ENCODE measurements around the gene CR1. TPM values are rescaled to one million over a fixed set of nuclear protein-coding genes. Genes with fewer than 3 reads are reported as not detected.
"Not testable (repeated sequence)": the region's sequence is repeated elsewhere in the genome, so short reads cannot be mapped to it uniquely, and the experiment has no call there.

Gene CR1
- not detected for polyA plus RNA-seq (2013, experiment 1 of 2; ENCODE audit: insufficient read length)
- 0.10 TPM for polyA plus RNA-seq (2013, experiment 2 of 2; ENCODE audit: insufficient read length)

GRCh38 chr1:207495801-207496792, at the start of gene CR1:
TSS of gene CR1 (plus strand) at chr1:207496157. CDS start at chr1:207496268, 111 bp downstream.
- no peak for DNase-seq

GRCh38 chr1:207453710-207454045, 42.3 kb upstream of the CR1 start:
- no peak for DNase-seq

GRCh38 chr1:207454046-207454964, 41.7 kb upstream of the CR1 start, which contains the start of gene CR2:
TSS of gene CR2 (plus strand) at chr1:207454328. CDS start at chr1:207454419, 91 bp downstream.
- no peak for DNase-seq

GRCh38 chr1:207455183-207455754, 40.7 kb upstream of the CR1 start:
- no peak for DNase-seq

GRCh38 chr1:207458414-207458813, 37.5 kb upstream of the CR1 start:
- DNase-seq: no peak

- no peak for DNase-seq
Observed at GRCh38 chr1:207459008-207459407, 36.9 kb upstream of the CR1 start.

GRCh38 chr1:207461649-207462048, 34.3 kb upstream of the CR1 start:
- no peak for DNase-seq

- no peak for DNase-seq
Observed at GRCh38 chr1:207462535-207462934, 33.4 kb upstream of the CR1 start.

- DNase-seq: peak; percentile 1
Observed at GRCh38 chr1:207463021-207463420, 32.9 kb upstream of the CR1 start.

GRCh38 chr1:207463571-207463970, 32.4 kb upstream of the CR1 start:
- no peak for DNase-seq

GRCh38 chr1:207470927-207471326, 25.0 kb upstream of the CR1 start:
- DNase-seq: no peak

GRCh38 chr1:207474210-207474609, 21.7 kb upstream of the CR1 start:
- no peak for DNase-seq

- DNase-seq: no peak
Observed at GRCh38 chr1:207486198-207486597, 9.8 kb upstream of the CR1 start.

- no peak for DNase-seq
Observed at GRCh38 chr1:207487636-207488035, 8.3 kb upstream of the CR1 start.

- no peak for DNase-seq
Observed at GRCh38 chr1:207493212-207493611, 2.7 kb upstream of the CR1 start.

- no peak for DNase-seq
Observed at GRCh38 chr1:207494171-207494570, 1.8 kb upstream of the CR1 start.

GRCh38 chr1:207495281-207495680, 676 bp upstream of the CR1 start:
- DNase-seq: not testable (repeated sequence)

GRCh38 chr1:207497941-207498340, 2.0 kb downstream of the CR1 start:
- DNase-seq: no peak

- DNase-seq: peak; percentile 69
Observed at GRCh38 chr1:207499573-207499972, 3.6 kb downstream of the CR1 start.

- DNase-seq: no peak
Observed at GRCh38 chr1:207500306-207500705, 4.3 kb downstream of the CR1 start.

GRCh38 chr1:207501071-207501470, 5.1 kb downstream of the CR1 start:
- no peak for DNase-seq

- no peak for DNase-seq
Observed at GRCh38 chr1:207502726-207503125, 6.8 kb downstream of the CR1 start.

GRCh38 chr1:207503950-207504349, 8.0 kb downstream of the CR1 start:
- DNase-seq: no peak
